Rectal smooth muscle tissue (tissue), 1 donor: ENCODE data around the gene CHPF.

Source experiments
- H3K27ac ChIP-seq: one replicate; pipeline ENCODE4 v1.7.0; 2013; ENCODE audit warnings: low read depth, low read length, inconsistent platforms
- H3K27me3 ChIP-seq: one replicate; pipeline ENCODE4 v1.7.0; 2013; ENCODE audit warnings: low read length; ENCODE audit not compliant: control insufficient read depth, insufficient read depth
- H3K36me3 ChIP-seq: one replicate; pipeline ENCODE4 v1.7.0; 2013; ENCODE audit warnings: low read length; ENCODE audit not compliant: control insufficient read depth, insufficient read depth
- H3K4me1 ChIP-seq: one replicate; pipeline ENCODE4 v1.7.0; 2013; ENCODE audit warnings: low read length; ENCODE audit not compliant: control insufficient read depth, insufficient read depth
- H3K4me3 ChIP-seq: one replicate; pipeline ENCODE4 v1.7.0; 2013; ENCODE audit warnings: low read length
- H3K9ac ChIP-seq: one replicate; pipeline ENCODE4 v1.7.0; 2013; ENCODE audit warnings: low read length

Gene CHPF, protein sequence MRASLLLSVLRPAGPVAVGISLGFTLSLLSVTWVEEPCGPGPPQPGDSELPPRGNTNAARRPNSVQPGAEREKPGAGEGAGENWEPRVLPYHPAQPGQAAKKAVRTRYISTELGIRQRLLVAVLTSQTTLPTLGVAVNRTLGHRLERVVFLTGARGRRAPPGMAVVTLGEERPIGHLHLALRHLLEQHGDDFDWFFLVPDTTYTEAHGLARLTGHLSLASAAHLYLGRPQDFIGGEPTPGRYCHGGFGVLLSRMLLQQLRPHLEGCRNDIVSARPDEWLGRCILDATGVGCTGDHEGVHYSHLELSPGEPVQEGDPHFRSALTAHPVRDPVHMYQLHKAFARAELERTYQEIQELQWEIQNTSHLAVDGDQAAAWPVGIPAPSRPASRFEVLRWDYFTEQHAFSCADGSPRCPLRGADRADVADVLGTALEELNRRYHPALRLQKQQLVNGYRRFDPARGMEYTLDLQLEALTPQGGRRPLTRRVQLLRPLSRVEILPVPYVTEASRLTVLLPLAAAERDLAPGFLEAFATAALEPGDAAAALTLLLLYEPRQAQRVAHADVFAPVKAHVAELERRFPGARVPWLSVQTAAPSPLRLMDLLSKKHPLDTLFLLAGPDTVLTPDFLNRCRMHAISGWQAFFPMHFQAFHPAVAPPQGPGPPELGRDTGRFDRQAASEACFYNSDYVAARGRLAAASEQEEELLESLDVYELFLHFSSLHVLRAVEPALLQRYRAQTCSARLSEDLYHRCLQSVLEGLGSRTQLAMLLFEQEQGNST

DNA sequence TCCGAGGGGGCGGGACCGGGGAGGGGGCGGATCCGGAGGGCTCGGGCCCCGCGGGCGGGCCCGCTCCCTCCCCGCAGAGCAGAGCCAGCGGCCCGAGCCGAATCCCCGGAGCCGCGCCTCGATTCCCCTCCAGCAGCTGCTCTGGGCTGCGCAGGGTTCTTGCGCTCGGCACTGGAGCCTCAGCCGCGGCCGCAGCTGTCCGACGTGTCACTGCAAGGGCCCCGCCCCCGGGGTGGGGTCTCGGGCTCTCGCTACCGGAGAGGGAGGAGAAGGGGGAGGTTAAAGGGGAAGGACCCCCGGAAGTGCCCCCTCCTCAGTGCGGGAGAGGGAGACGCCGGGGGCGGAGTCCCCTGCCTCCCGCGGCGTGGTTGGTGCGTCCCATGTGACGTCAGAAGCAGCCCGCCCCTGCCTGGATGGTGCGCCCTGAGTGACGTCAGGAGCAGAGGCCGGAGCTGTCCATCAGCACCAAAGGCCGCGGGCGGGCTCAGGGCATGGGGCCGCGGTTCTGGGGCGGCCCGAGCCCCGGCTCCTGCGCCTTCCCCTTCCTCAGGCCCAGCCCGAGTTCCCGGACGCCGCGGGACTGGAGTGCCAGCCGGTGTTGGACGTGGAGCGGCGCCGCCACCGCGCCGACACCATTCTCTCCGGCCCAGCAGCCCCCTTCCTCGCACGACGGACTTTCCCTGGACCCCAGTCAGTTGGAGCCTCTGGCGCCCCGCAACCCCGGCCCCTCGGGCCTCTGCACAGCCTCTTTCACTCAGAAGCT is at the start of gene CHPF, which contains the start of gene TMEM198:
CHPF (minus strand) TSS at position 214 of the 763 bp plus-strand sequence. CDS start 271 bp downstream, outside the sequence.
TMEM198 (plus strand) TSS at position 433 of the 763 bp plus-strand sequence. CDS start 700 bp downstream, outside the sequence.
- peak within 1 kb of the TSS; percentile 79 for H3K27ac ChIP-seq
- peaks cover 3% of the 10 kb centered on the region for H3K36me3 ChIP-seq
- H3K9ac ChIP-seq = no peak within 1 kb of the TSS
- H3K27me3 ChIP-seq = no peaks in the 10 kb centered on the region
- peaks cover 4% of the 10 kb centered on the region for H3K4me1 ChIP-seq
- peak within 1 kb of the TSS; percentile 66 for H3K4me3 ChIP-seq

- no peak overlapping the region for H3K27ac ChIP-seq
- no peak overlapping the region for H3K9ac ChIP-seq
- no peak overlapping the region for H3K4me3 ChIP-seq
- H3K4me1 ChIP-seq = peaks cover under 1% of the 10 kb centered on the region
- no peaks in the 10 kb centered on the region for H3K27me3 ChIP-seq
- H3K36me3 ChIP-seq = no peaks in the 10 kb centered on the region
Observed at GRCh38 chr2:219593154-219593553, 49.5 kb upstream of the CHPF start.

GRCh38 chr2:219592736-219593135 is 49.1 kb upstream of the CHPF start:
- Histone ChIP-seq H3K27ac (no peak overlapping the region), H3K9ac (no peak overlapping the region)

GRCh38 chr2:219591091-219591490 is 47.5 kb upstream of the CHPF start:
- H3K4me3 ChIP-seq = no peak overlapping the region
- no peak overlapping the region for H3K9ac ChIP-seq
- H3K27me3 ChIP-seq = no peaks in the 10 kb centered on the region
- H3K36me3 ChIP-seq = no peaks in the 10 kb centered on the region
- H3K27ac ChIP-seq = no peak overlapping the region
- H3K4me1 ChIP-seq = no peaks in the 10 kb centered on the region

More at GRCh38 chr2:219592736-219593135, 49.1 kb upstream of the CHPF start:
- Histone ChIP-seq H3K4me1 (no peaks in the 10 kb centered on the region), H3K27me3 (no peaks in the 10 kb centered on the region), H3K4me3 (no peak overlapping the region), H3K36me3 (no peaks in the 10 kb centered on the region)

DNA sequence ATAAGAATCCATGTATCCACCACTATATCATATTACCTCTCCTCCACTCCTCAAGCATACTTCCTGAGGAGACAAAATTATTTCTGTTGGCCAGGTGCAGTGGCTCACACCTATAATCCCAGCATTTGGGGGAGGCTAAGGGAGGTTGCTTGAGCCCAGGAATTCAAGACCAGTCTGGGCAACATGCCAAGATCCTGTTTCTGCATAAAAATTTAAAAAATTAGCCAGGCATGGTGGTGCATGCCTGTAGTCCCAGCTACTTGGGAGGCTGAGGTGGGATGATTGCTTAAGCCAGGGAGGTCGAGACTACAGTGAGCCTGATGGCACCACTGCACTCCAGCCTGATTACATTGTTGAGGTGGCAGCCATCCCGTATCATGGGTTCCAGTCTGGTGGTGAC is 37.7 kb upstream of the CHPF start:
- H3K27me3 ChIP-seq = peaks cover 4% of the 10 kb centered on the region
- no peaks in the 10 kb centered on the region for H3K36me3 ChIP-seq
- no peaks in the 10 kb centered on the region for H3K4me1 ChIP-seq
- no peak overlapping the region for H3K9ac ChIP-seq
- no peak overlapping the region for H3K4me3 ChIP-seq
- H3K27ac ChIP-seq = no peak overlapping the region

- H3K27ac ChIP-seq = no peak overlapping the region
- H3K27me3 ChIP-seq = peaks cover 6% of the 10 kb centered on the region
- no peak overlapping the region for H3K4me3 ChIP-seq
- H3K36me3 ChIP-seq = no peaks in the 10 kb centered on the region
- H3K9ac ChIP-seq = no peak overlapping the region
- H3K4me1 ChIP-seq = no peaks in the 10 kb centered on the region
Observed at GRCh38 chr2:219578811-219579613, 35.4 kb upstream of the CHPF start.

DNA sequence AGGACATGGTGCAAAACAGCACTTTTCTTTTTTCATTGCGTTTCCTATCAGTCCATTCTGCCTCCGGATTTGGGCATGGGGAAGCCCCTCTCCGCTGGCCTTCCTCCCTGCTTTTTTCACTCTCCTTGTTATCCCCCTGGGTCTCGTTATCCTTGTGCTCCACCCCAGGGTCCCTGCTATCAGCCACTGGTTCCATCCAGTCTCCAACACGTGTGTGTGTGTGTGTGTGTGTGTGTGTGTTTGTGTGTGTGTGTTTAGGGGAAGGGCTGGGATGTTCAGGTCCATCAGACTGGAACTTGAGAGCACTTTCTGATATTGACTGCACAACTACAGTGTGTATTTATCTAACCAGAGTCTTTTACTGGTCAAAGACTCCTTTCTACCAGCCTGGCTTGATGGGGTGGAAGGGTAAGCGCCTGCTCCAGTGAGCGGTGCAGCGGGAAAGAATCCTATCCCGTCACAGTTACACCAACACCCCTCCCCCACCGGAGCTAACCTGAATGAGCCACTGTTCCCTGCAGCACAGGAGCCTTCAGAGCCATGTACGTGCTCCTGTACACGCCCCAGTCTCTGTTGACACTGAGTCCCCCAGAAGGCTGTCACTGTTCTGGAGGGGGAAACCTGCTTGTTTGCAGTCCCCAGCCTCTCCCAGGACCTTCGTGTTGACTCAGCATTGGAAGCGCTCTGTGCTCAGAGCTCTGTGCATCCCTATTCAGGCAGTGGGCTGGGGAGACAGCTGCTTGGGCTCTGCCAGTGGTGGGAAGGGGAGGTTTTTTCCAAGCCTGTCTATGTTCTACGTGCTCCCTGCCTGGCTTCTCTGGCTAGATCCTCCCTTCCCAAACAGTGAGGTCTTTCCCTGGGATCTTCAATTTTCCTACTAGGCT is 33.1 kb upstream of the CHPF start:
- no peaks in the 10 kb centered on the region for H3K36me3 ChIP-seq
- no peak overlapping the region for H3K27ac ChIP-seq
- peaks cover 6% of the 10 kb centered on the region for H3K27me3 ChIP-seq
- H3K4me3 ChIP-seq = no peak overlapping the region
- H3K9ac ChIP-seq = no peak overlapping the region
- peaks cover 1% of the 10 kb centered on the region for H3K4me1 ChIP-seq

DNA sequence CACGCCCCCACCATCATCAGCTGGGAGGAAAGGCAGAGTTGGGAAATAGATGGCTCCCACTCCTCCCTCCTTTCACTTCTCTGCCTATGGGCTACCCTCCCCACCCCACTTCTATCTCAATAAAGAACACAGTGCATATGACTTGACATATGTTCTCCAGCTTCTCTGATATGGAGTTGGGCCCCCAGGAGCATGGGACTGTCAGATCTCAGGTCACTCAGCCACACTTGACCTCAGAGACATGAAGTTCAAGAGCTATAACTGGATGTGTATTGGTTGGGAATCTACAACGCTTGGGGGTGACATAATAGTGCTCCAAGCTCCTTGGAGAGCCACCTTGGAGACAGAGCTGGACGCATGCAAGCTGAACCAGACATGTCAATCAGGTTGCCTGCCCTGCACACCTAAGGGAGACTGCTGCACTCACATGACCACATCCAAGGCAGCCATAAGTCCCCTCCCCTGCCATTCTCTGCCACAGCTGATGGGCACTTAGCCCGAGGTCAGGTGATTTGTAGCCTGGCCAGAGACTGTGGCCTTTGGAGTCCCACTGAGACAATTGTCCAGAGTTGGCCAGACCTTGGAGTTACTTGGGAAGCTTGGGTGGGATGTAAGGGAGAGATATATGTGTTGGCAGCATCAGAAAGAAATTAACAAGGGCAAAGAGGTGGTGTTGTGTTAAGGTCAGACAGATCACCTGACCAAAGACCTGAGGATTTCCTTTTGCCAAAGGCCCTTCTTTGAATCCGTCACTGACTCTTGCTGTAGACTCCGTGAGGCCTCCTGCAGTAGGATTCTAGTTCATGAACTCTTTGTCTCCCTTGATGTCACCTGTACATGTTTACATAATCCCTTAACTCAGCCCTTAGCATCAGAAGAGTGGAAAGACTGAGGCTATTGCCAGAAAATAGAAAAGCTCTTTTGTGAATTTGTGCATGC is 32.2 kb upstream of the CHPF start:
- Histone ChIP-seq H3K9ac (no peak overlapping the region), H3K4me3 (no peak overlapping the region), H3K4me1 (peaks cover 4% of the 10 kb centered on the region), H3K36me3 (no peaks in the 10 kb centered on the region), H3K27me3 (peaks cover 6% of the 10 kb centered on the region), H3K27ac (no peak overlapping the region)

DNA sequence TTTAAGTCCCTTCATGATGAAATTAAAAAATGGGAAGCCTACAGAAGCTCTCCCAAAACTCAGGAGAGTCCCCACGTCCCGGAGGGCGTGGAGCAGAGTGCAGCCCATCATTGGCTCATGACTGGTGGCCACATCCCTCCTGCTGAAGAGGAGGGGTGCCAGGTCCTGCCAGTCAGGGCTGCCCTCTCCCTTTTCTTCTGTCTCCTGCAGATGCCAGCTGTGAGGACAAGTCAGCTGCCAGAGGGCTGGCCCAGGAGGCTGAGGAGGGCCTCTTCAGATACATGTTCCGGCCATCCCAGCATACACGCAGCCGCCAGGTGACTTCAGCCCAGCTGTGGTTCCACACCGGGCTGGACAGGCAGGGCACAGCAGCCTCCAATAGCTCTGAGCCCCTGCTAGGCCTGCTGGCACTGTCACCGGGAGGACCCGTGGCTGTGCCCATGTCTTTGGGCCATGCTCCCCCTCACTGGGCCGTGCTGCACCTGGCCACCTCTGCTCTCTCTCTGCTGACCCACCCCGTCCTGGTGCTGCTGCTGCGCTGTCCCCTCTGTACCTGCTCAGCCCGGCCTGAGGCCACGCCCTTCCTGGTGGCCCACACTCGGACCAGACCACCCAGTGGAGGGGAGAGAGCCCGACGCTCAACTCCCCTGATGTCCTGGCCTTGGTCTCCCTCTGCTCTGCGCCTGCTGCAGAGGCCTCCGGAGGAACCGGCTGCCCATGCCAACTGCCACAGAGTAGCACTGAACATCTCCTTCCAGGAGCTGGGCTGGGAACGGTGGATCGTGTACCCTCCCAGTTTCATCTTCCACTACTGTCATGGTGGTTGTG is 31.1 kb upstream of the CHPF start:
- Histone ChIP-seq H3K4me3 (no peak overlapping the region), H3K27ac (no peak overlapping the region), H3K27me3 (peaks cover 6% of the 10 kb centered on the region), H3K4me1 (peaks cover 4% of the 10 kb centered on the region), H3K36me3 (no peaks in the 10 kb centered on the region), H3K9ac (no peak overlapping the region)

DNA sequence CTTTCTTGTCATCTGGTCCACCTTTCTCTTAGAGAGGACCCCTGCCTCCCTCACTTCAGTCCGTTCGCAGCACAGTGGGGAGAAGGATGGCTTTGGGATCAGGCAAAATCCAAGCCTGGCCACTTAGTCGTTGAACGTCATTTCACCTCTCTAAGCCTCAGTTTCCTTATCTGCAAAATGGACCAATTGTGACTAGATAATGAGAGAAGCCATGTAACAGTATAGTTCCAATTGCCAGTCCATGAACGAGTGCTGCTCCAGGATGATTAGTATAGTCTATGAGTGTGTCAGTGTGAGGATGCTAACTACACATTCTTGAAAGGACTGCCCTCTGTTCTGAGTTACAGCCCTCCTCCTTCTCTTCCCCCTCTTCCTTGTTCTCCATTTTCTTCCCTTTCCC is 29.6 kb upstream of the CHPF start:
- no peak overlapping the region for H3K4me3 ChIP-seq
- H3K27ac ChIP-seq = no peak overlapping the region

More for the DNA sequence above, 29.6 kb upstream of the CHPF start:
- H3K36me3 ChIP-seq = no peaks in the 10 kb centered on the region
- H3K27me3 ChIP-seq = peaks cover 6% of the 10 kb centered on the region
- H3K4me1 ChIP-seq = peaks cover 4% of the 10 kb centered on the region
- no peak overlapping the region for H3K9ac ChIP-seq
